GM12878 (cell line): ENCODE results near the gene CPNE5. TPM values are rescaled to one million over a fixed set of nuclear protein-coding genes. Genes with fewer than 3 reads are reported as not detected.

Experiments
- ATF3 ChIP-seq: IDR thresholded peaks from 2 replicates; pipeline ENCODE4 v1.6.1; 2011; ENCODE audit warnings: low read depth, mild to moderate bottlenecking, low read length, moderate library complexity, borderline replicate concordance; ENCODE audit errors: extremely low read depth
- BCL11A ChIP-seq: IDR thresholded peaks from 2 replicates; pipeline ENCODE4 v1.6.1; 2011; ENCODE audit warnings: low read depth, low read length
- CHD4 ChIP-seq: fragments of 200-600 bp; sonication (generic); IDR thresholded peaks from 2 replicates; pipeline ENCODE4 v1.6.1; 2016; ENCODE audit warnings: mild to moderate bottlenecking
- FOXM1 ChIP-seq: IDR thresholded peaks from 2 replicates; pipeline ENCODE4 v1.6.1; 2012; ENCODE audit warnings: low read depth, mild to moderate bottlenecking, inconsistent platforms, low read length, moderate library complexity
- GATAD2B ChIP-seq: fragments of 450-650 bp; conservative IDR thresholded peaks from 2 replicates; pipeline ENCODE4 v1.6.1; 2017; ENCODE audit warnings: low read depth, mild to moderate bottlenecking, moderate library complexity
- MXI1 ChIP-seq: fragments of 150-350 bp; IDR thresholded peaks from 2 replicates; pipeline ENCODE4 v1.6.1; 2011; ENCODE audit warnings: low read depth, mild to moderate bottlenecking, inconsistent platforms, low read length, improper control_type of control experiment
- MYB ChIP-seq: fragments of 150-350 bp; IDR thresholded peaks from 2 replicates; pipeline ENCODE4 v1.6.1; 2014; ENCODE audit warnings: mild to moderate bottlenecking, low read depth, low read length, borderline replicate concordance
- POLR2AphosphoS5 ChIP-seq: IDR thresholded peaks from 2 replicates; pipeline ENCODE4 v1.6.1; 2011; ENCODE audit warnings: mild to moderate bottlenecking, low read length, inconsistent platforms
- POU2F2 ChIP-seq: IDR thresholded peaks from 3 replicates; pipeline ENCODE4 v1.6.1; 2011; ENCODE audit warnings: low read depth, mild to moderate bottlenecking, low read length, borderline replicate concordance
- RAD21 ChIP-seq: IDR thresholded peaks from 2 replicates; pipeline ENCODE4 v1.6.1; 2011; ENCODE audit warnings: mild to moderate bottlenecking, low read depth, low read length, moderate library complexity; ENCODE audit not compliant: insufficient read depth
- SMC3 ChIP-seq: IDR thresholded peaks from 2 replicates; pipeline ENCODE4 v1.6.1; 2011; ENCODE audit warnings: low read length, improper control_type of control experiment, borderline replicate concordance
- WRNIP1 ChIP-seq: IDR thresholded peaks from 2 replicates; pipeline ENCODE4 v1.6.1; 2011; ENCODE audit warnings: low read depth, low read length, improper control_type of control experiment, borderline replicate concordance
- ZNF687 ChIP-seq: fragments of 450-650 bp; IDR thresholded peaks from 2 replicates; pipeline ENCODE4 v1.6.1; 2017; ENCODE audit warnings: mild to moderate bottlenecking, moderate library complexity
- polyA plus RNA-seq, 11 experiments: library from polyadenylated mRNA; depleted of rRNA in 4 of 11; unstranded in 6 of 11; stranded (reverse) in 5 of 11; fragments of >200 nt; fragmentation: Nextera tagmentation in 4 of 11; fragmentation: Illumina TruSeq in 1 of 11; extraction: Ambion mirVana in 4 of 11; extraction: Trizol in 1 of 11; gene quantifications; 1 replicate in 1 of 11; 2 replicates in 10 of 11; pipeline versions ENCODE4 v1.2.1 to v1.2.3, GENCODE V29; 2011 to 2016; ENCODE audit warnings: inconsistent platforms in 2 of 11, missing spikeins in 2 of 11, low read depth in 1 of 11
- total RNA-seq, 4 experiments: library from RNA; depleted of rRNA in 3 of 4; stranded (reverse); fragments of >200 nt in 3 of 4; fragmentation: Illumina TruSeq in 1 of 4; extraction: Trizol in 1 of 4; gene quantifications; 2 replicates each; pipeline versions ENCODE4 v1.2.1 to v1.2.3, GENCODE V29; 2013 to 2021
- TF ChIP-seq, protein P1 (sequence below): IDR thresholded peaks from 2 replicates; pipeline ENCODE4 v1.6.1; 2011; ENCODE audit warnings: mild to moderate bottlenecking, low read depth, low read length, moderate library complexity; ENCODE audit not compliant: insufficient replicate concordance
- TF ChIP-seq, protein P2 (sequence below): fragments of 450-650 bp; formaldehyde crosslinking; IDR thresholded peaks from 2 replicates; pipeline ENCODE4 v1.4.0; 2020; ENCODE audit warnings: mild to moderate bottlenecking, moderate library complexity
- TF ChIP-seq, protein P3 (sequence below): fragments of 450-650 bp; formaldehyde crosslinking; IDR thresholded peaks from 2 replicates; pipeline ENCODE4 v1.4.0; 2022; ENCODE audit warnings: mild to moderate bottlenecking, moderate library complexity

Gene CPNE5
- total and polyA plus RNA-seq, 10 of the 15 experiments (the other 5 are each of a cell fraction or from before 2014, with no cell fraction given), result 2.4 to 39.1 (median 18.2) TPM

GRCh38 chr6:36874443-36875249 lies 35.4 kb upstream of the CPNE5 start, which contains the start of gene PPIL1 (continued):
- no peak for TF ChIP-seq WRNIP1
- no peak for TF ChIP-seq MYB
- TF ChIP-seq, protein P1, sequence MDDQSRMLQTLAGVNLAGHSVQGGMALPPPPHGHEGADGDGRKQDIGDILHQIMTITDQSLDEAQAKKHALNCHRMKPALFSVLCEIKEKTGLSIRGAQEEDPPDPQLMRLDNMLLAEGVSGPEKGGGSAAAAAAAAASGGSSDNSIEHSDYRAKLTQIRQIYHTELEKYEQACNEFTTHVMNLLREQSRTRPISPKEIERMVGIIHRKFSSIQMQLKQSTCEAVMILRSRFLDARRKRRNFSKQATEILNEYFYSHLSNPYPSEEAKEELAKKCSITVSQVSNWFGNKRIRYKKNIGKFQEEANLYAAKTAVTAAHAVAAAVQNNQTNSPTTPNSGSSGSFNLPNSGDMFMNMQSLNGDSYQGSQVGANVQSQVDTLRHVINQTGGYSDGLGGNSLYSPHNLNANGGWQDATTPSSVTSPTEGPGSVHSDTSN, result no peak
- TF ChIP-seq RAD21, result no peak
- no peak for TF ChIP-seq BCL11A
- no peak for TF ChIP-seq ATF3
- TF ChIP-seq, protein P2, sequence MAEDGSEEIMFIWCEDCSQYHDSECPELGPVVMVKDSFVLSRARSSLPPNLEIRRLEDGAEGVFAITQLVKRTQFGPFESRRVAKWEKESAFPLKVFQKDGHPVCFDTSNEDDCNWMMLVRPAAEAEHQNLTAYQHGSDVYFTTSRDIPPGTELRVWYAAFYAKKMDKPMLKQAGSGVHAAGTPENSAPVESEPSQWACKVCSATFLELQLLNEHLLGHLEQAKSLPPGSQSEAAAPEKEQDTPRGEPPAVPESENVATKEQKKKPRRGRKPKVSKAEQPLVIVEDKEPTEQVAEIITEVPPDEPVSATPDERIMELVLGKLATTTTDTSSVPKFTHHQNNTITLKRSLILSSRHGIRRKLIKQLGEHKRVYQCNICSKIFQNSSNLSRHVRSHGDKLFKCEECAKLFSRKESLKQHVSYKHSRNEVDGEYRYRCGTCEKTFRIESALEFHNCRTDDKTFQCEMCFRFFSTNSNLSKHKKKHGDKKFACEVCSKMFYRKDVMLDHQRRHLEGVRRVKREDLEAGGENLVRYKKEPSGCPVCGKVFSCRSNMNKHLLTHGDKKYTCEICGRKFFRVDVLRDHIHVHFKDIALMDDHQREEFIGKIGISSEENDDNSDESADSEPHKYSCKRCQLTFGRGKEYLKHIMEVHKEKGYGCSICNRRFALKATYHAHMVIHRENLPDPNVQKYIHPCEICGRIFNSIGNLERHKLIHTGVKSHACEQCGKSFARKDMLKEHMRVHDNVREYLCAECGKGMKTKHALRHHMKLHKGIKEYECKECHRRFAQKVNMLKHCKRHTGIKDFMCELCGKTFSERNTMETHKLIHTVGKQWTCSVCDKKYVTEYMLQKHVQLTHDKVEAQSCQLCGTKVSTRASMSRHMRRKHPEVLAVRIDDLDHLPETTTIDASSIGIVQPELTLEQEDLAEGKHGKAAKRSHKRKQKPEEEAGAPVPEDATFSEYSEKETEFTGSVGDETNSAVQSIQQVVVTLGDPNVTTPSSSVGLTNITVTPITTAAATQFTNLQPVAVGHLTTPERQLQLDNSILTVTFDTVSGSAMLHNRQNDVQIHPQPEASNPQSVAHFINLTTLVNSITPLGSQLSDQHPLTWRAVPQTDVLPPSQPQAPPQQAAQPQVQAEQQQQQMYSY, result no peak
- no peak; the same call in 1 of the 2 replicates for TF ChIP-seq ZNF687
- TF ChIP-seq, protein P3, sequence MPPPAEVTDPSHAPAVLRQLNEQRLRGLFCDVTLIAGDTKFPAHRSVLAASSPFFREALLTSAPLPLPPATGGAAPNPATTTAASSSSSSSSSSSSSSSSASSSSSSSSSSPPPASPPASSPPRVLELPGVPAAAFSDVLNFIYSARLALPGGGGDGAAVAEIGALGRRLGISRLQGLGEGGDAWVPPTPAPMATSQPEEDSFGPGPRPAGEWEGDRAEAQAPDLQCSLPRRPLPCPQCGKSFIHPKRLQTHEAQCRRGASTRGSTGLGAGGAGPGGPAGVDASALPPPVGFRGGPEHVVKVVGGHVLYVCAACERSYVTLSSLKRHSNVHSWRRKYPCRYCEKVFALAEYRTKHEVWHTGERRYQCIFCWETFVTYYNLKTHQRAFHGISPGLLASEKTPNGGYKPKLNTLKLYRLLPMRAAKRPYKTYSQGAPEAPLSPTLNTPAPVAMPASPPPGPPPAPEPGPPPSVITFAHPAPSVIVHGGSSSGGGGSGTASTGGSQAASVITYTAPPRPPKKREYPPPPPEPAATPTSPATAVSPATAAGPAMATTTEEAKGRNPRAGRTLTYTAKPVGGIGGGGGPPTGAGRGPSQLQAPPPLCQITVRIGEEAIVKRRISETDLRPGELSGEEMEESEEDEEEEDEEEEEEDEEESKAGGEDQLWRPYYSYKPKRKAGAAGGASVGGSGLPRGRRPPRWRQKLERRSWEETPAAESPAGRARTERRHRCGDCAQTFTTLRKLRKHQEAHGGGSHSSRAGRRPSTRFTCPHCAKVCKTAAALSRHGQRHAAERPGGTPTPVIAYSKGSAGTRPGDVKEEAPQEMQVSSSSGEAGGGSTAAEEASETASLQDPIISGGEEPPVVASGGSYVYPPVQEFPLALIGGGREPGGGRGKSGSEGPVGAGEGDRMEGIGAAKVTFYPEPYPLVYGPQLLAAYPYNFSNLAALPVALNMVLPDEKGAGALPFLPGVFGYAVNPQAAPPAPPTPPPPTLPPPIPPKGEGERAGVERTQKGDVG, result no peak
- peak; percentile 75 for TF ChIP-seq GATAD2B
- peak; percentile 94 for TF ChIP-seq MXI1
- TF ChIP-seq SMC3, result no peak
- TF ChIP-seq POLR2AphosphoS5, result peak; percentile 73
- no peak for TF ChIP-seq CHD4
- no peak for TF ChIP-seq FOXM1
- TF ChIP-seq POU2F2, result peak; percentile 72; the same call in 1 of the 3 replicates
